Measurements from ENCODE around the gene LIN37. TPM values are rescaled to one million over a fixed set of nuclear protein-coding genes. Genes with fewer than 3 reads are reported as not detected.
"Not testable (repeated sequence)": the region's sequence is repeated elsewhere in the genome, so short reads cannot be mapped to it uniquely, and the experiment has no call there.

Gene LIN37
- total RNA-seq, 2 donors from 2014 or later: 7.5 to 8.1 TPM

GRCh38 chr19:35757749-35758608, 9.6 kb downstream of the LIN37 start, which contains the start of gene PROSER3:
Gene PROSER3, plus strand, starts transcription at chr19:35758176. Its CDS starts 40 bp downstream, at chr19:35758216.
- DNase-seq (peak; percentile 97), ATAC-seq (peak; percentile 81 to 88)
- intact Hi-C loops (cut with DNase I): no loop called here

GRCh38 chr19:35759697-35760096, 11.3 kb downstream of the LIN37 start:
- intact Hi-C loops (cut with DNase I): no loop called here
- no peak for DNase-seq
- no peak for ATAC-seq

- intact Hi-C loops (cut with DNase I): no loop called here
- ATAC-seq (no peak), DNase-seq (no peak)
Observed at GRCh38 chr19:35760711-35761349, 12.5 kb downstream of the LIN37 start.

- DNase-seq: no peak
- ATAC-seq: no peak
- intact Hi-C loops (cut with DNase I): no loop called here
Observed at GRCh38 chr19:35764432-35765315, 16.3 kb downstream of the LIN37 start.

- ATAC-seq: peak in 1 of 2 donors; percentile 21
- intact Hi-C loops (cut with DNase I): no loop called here
- no peak for DNase-seq
Observed at GRCh38 chr19:35766571-35767104, 18.3 kb downstream of the LIN37 start.

- intact Hi-C loops (cut with DNase I): no loop called here
- ATAC-seq (peak in 1 of 2 donors; percentile 41), DNase-seq (no peak)
Observed at GRCh38 chr19:35767288-35768081, 19.1 kb downstream of the LIN37 start.

- no peak for ATAC-seq
- intact Hi-C loops (cut with DNase I): no loop called here
Observed at GRCh38 chr19:35768082-35768421, 19.7 kb downstream of the LIN37 start.

GRCh38 chr19:35772362-35772761, 24.0 kb downstream of the LIN37 start:
- not testable (repeated sequence) for DNase-seq, ATAC-seq
- intact Hi-C loops (cut with DNase I): loop anchor here in 1 of 2 donors (10.0 kb wide), 1 partner anchor 162 kb away; the partner anchor contains the start of gene LRFN3

More at GRCh38 chr19:35768082-35768421, 19.7 kb downstream of the LIN37 start:
- DNase-seq: no peak

- ATAC-seq (no peak), DNase-seq (no peak)
- intact Hi-C loops (cut with DNase I): loop anchor here in 1 of 2 donors (10.0 kb wide), 1 partner anchor 162 kb away; the partner anchor contains the start of gene LRFN3
Observed at GRCh38 chr19:35773020-35773806, 24.8 kb downstream of the LIN37 start.

- DNase-seq (no peak), ATAC-seq (no peak)
- intact Hi-C loops (cut with DNase I): loop anchor here in 1 of 2 donors (10.0 kb wide), 1 partner anchor 160 kb away; the partner anchor contains the start of gene LRFN3
Observed at GRCh38 chr19:35774274-35775045, 26.1 kb downstream of the LIN37 start.

- DNase-seq: no peak
- intact Hi-C loops (cut with DNase I): loop anchor here in 1 of 2 donors (10.0 kb wide), 1 partner anchor 160 kb away; the partner anchor contains the start of gene LRFN3
- ATAC-seq: peak; percentile 2 to 4
Observed at GRCh38 chr19:35775046-35775297, 26.6 kb downstream of the LIN37 start.

GRCh38 chr19:35775298-35776101, 27.1 kb downstream of the LIN37 start, which contains the start of gene ARHGAP33:
Gene ARHGAP33, plus strand, starts transcription at chr19:35775564. Its CDS starts 95 bp downstream, at chr19:35775659.
- DNase-seq: peak; percentile 100
- peak; percentile 99 to 100 for ATAC-seq
- intact Hi-C loops (cut with DNase I): loop anchor here in 1 of 2 donors (10.0 kb wide), 1 partner anchor 159 kb away; the partner anchor contains the start of gene LRFN3

GRCh38 chr19:35776102-35776788, 27.9 kb downstream of the LIN37 start:
- DNase-seq (no peak), ATAC-seq (no peak)
- intact Hi-C loops (cut with DNase I): loop anchor here in 1 of 2 donors (10.0 kb wide), 1 partner anchor 159 kb away; the partner anchor contains the start of gene LRFN3

GRCh38 chr19:35777086-35777841, 28.9 kb downstream of the LIN37 start:
- ATAC-seq (no peak), DNase-seq (no peak)
- intact Hi-C loops (cut with DNase I): loop anchor here in 1 of 2 donors (10.0 kb wide), 1 partner anchor 158 kb away; the partner anchor contains the start of gene LRFN3

Measured in left cardiac atrium (tissue), 4 donors.